Skin epidermis (tissue), 12 donors: ENCODE results near the gene CACHD1.

Source experiments
- H3K27ac ChIP-seq, 21 experiments: fragments of 200-600 bp; sonication (generic) in 11 of 21; one replicate each; pipeline ENCODE4 v1.5.0; 2020; ENCODE audit warnings: mild to moderate bottlenecking in 3 of 21, inconsistent platforms in 2 of 21, moderate library complexity in 2 of 21
- H3K4me3 ChIP-seq, 7 experiments: fragments of 200-600 bp; sonication (generic) in 2 of 7; one replicate each; pipeline ENCODE4 v1.5.0; 2020; ENCODE audit warnings: inconsistent platforms in 2 of 7, mild to moderate bottlenecking in 2 of 7, moderate library complexity in 1 of 7

CACHD1 gene

GRCh38 chr1:64471218-64472039 is 1.5 kb downstream of the CACHD1 start:
- peak overlapping the region in 20 of 21 experiments; percentile 6 to 92 (median 80) for H3K27ac ChIP-seq

GRCh38 chr1:64472040-64472376 is 2.1 kb downstream of the CACHD1 start:
- Histone ChIP-seq H3K27ac (peak overlapping the region in 12 of 21 experiments; percentile 6 to 92 (median 86)), H3K4me3 (peak overlapping the region; percentile 54 to 80 (median 66))

More at GRCh38 chr1:64471218-64472039, 1.5 kb downstream of the CACHD1 start:
- H3K4me3 ChIP-seq, result peak overlapping the region; percentile 54 to 80 (median 66)

GRCh38 chr1:64472805-64473204 is 2.9 kb downstream of the CACHD1 start:
- peak overlapping the region in 1 of 21 experiments; percentile 27 for H3K27ac ChIP-seq
- H3K4me3 ChIP-seq, result peak overlapping the region in 3 of 7 experiments; percentile 54 to 72 (median 66)

GRCh38 chr1:64473367-64473766 is 3.4 kb downstream of the CACHD1 start:
- H3K27ac ChIP-seq, result peak overlapping the region in 2 of 21 experiments; percentile 14 to 27

GRCh38 chr1:64474133-64474532 is 4.2 kb downstream of the CACHD1 start:
- H3K4me3 ChIP-seq, result no peak overlapping the region
- H3K27ac ChIP-seq, result peak overlapping the region in 1 of 21 experiments; percentile 63

More at GRCh38 chr1:64473367-64473766, 3.4 kb downstream of the CACHD1 start:
- peak overlapping the region in 1 of 7 experiments; percentile 66 for H3K4me3 ChIP-seq

DNA sequence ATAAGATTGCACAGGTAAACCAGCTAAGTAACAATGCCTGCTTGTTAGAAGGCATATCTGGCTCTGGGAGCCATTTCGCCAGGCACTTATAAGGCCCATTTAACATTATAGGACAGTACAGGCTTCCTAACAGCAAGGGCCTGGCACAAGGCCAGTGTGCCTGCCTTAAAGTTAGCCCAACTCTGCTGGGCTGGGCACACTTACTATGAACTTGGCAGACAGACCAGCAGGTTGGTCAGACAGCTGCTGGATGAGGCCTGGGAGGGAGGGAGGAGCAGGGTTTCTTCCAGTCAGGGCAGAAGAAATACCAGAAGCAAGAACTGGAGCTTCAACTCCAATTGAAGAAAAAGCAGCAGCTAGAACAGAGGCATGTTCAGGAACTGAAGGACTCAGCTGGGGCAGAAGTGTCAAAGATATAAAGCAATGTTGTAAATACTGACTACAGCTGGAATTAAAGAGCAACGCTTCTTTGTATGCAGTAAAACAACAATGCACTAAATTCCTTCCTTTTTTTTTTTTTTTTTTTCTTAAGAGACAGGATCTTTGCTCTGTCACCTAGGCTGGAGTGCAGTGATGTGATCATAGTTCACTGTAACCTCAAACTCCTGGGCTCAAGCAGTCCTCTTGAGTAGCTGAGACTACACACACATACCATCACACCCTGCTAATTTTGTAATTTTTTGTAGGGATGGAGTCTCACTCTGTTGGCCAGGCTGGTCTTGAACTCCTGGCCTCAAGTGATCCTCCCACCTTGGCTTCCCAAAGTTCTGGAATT is 4.9 kb downstream of the CACHD1 start:
- peak overlapping the region in 6 of 21 experiments; percentile 35 to 66 (median 47) for H3K27ac ChIP-seq

DNA sequence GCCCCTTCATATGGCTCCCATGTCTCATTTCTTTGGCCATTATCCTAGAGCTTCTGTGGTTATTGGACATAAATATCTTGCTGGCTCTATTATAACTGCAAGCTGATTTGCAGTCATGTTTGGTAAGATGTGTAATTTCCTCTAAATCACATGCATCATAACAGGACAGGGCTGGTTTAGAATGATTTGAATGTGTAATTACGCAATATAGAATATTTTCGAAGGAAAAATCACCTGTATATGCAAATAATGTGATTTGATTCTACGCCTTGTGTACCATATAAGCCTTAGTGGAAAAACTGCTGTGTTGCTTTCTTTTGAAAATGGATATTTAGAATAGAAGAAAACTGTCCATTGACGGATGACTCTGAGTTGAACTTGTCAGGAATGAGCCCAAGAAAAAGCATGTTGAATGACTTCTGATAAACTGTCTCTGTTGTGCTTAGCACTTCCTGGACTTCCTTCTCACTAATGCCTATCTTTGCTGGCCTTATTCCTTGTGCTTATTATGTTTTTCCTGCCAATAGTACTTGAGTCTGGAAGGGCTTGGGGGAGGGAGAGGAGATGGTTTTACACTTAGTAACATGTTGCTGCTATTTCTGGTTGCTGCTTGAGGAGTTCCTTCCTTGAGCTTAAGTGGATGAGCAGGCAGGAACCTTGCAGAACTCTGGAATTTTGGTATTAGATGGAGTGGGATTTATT is 6.5 kb downstream of the CACHD1 start:
- H3K4me3 ChIP-seq, result no peak overlapping the region
- peak overlapping the region in 8 of 21 experiments; percentile 19 to 63 (median 44) for H3K27ac ChIP-seq

More for the DNA sequence above, 4.9 kb downstream of the CACHD1 start:
- H3K4me3 ChIP-seq, result no peak overlapping the region

DNA sequence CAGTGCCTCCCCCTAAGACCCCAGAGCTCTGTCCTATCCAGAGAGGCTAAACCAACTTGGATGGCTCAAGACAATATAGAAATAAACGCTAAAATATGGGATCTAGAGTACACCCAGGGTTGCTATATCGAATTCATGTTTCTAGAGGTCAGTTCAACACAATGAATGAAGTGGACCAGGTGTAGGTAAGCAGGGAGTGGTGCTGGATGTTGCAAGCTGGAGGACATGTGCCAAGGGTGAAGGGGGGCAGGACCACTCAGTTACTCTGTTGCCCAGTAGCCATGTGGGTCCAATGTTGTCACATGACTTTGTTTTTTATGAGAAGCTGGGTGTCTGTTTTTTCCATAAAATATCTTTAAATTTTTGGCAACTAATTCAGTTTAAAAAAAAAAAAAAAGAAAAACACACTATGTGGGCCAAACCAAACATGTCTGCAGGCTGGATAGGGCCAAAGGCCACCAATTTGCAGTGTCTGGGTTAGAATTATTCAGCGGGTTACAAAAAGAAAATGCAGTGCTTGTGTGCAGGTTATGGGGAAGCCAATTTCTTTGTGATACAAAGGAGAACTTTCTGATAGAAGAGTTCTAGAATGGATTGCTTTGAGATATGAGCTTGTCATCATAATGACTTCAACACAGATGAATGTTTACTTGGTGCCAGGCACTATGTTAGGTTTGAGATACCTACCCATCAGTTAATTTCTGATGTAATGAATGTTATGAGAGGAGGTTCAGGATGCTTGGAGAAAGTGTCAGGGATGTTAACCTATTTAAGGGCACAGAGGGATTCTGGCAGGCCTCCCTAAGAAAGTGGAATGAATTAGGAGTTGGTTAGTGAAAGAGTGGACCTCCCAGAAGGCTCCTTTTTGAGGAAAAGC is 8.9 kb downstream of the CACHD1 start:
- Histone ChIP-seq H3K4me3 (no peak overlapping the region), H3K27ac (no peak overlapping the region)

GRCh38 chr1:64479874-64480273 is 9.9 kb downstream of the CACHD1 start:
- Histone ChIP-seq H3K27ac (no peak overlapping the region), H3K4me3 (no peak overlapping the region)

GRCh38 chr1:64480999-64481772 is 11.3 kb downstream of the CACHD1 start:
- no peak overlapping the region for H3K4me3 ChIP-seq
- H3K27ac ChIP-seq, result no peak overlapping the region

DNA sequence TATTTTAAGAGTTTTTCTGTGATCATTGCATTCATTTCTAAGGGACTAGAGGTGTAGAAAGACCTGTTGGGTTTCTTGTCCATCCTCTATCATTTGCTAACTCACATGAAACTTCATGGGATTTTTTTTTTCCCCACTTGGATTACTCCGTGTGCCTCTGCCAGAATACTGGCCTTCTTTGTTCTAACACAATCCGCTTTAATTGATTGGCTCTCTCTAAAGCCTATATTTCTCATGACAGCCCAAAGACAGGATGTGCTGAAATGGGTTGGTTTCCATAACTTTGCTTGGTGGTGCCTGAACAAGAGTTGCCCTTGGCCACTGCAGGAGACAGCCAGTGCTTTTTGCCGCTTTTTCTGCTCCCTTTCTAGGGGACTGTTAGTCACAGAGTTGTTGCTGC is 12.2 kb downstream of the CACHD1 start:
- H3K27ac ChIP-seq, result no peak overlapping the region
- H3K4me3 ChIP-seq, result no peak overlapping the region

DNA sequence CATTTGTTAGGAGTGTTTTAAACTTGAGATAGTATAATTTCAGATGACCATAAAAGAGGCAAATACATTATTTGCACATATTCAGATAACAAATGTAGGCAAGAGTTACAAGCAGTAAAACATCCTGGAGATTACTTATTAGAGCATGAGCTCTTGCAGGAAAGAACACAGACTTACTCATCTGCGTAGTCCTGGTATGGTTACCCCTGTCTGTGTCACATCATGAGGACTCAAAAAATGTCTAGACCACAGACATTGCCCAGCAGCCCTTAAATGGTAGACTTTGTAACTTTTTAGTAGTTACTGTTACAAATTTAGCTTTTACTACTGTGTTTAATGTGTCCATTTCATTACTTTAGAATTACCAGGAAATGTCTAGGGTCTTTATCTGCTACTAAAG is 12.8 kb downstream of the CACHD1 start:
- H3K27ac ChIP-seq, result no peak overlapping the region
- H3K4me3 ChIP-seq, result no peak overlapping the region

GRCh38 chr1:64483731-64484414 is 13.9 kb downstream of the CACHD1 start:
- no peak overlapping the region for H3K4me3 ChIP-seq
- no peak overlapping the region for H3K27ac ChIP-seq

GRCh38 chr1:64484651-64485050 is 14.7 kb downstream of the CACHD1 start:
- Histone ChIP-seq H3K27ac (no peak overlapping the region), H3K4me3 (no peak overlapping the region)

GRCh38 chr1:64486193-64486592 is 16.3 kb downstream of the CACHD1 start:
- Histone ChIP-seq H3K27ac (no peak overlapping the region), H3K4me3 (no peak overlapping the region)

GRCh38 chr1:64487061-64487460 is 17.1 kb downstream of the CACHD1 start:
- Histone ChIP-seq H3K27ac (no peak overlapping the region), H3K4me3 (no peak overlapping the region)

GRCh38 chr1:64488862-64489261 is 18.9 kb downstream of the CACHD1 start:
- Histone ChIP-seq H3K27ac (no peak overlapping the region), H3K4me3 (no peak overlapping the region)

GRCh38 chr1:64489707-64490106 is 19.8 kb downstream of the CACHD1 start:
- Histone ChIP-seq H3K27ac (no peak overlapping the region), H3K4me3 (no peak overlapping the region)
